Stimulated activated CD4-positive, alpha-beta T cell treated with anti-CD3 and anti-CD28 coated beads, Interleukin-4, amount 100 ng/mL, for 48 hours (primary cell): ENCODE measurements around the gene OBSCN.

Source experiments
- DNase-seq, 2 donors: peaks; one replicate each; pipeline ENCODE4 v3.0.0-alpha.2; 2020; ENCODE audit warnings: low read depth in 2 of 2

OBSCN gene

GRCh38 chr1:228289996-228290881 is 82.4 kb downstream of the OBSCN start:
- no peak for DNase-seq

GRCh38 chr1:228291906-228292608 is 84.2 kb downstream of the OBSCN start:
- DNase-seq = no peak

GRCh38 chr1:228292609-228292911 is 84.7 kb downstream of the OBSCN start:
- DNase-seq = no peak

GRCh38 chr1:228293393-228293792 is 85.5 kb downstream of the OBSCN start:
- no peak for DNase-seq

- DNase-seq = no peak
Observed at GRCh38 chr1:228293816-228294500, 86.1 kb downstream of the OBSCN start.

GRCh38 chr1:228294717-228295116 is 86.9 kb downstream of the OBSCN start:
- DNase-seq = no peak

- no peak for DNase-seq
Observed at GRCh38 chr1:228295201-228295600, 87.4 kb downstream of the OBSCN start.

- DNase-seq = no peak
Observed at GRCh38 chr1:228295981-228296380, 88.1 kb downstream of the OBSCN start.

- DNase-seq = no peak
Observed at GRCh38 chr1:228297242-228297641, 89.4 kb downstream of the OBSCN start.

- no peak for DNase-seq
Observed at GRCh38 chr1:228297822-228298221, 90.0 kb downstream of the OBSCN start.

GRCh38 chr1:228298471-228298870 is 90.6 kb downstream of the OBSCN start:
- no peak for DNase-seq

- no peak for DNase-seq
Observed at GRCh38 chr1:228299211-228299610, 91.4 kb downstream of the OBSCN start.

- DNase-seq = no peak
Observed at GRCh38 chr1:228299901-228300300, 92.1 kb downstream of the OBSCN start.

- DNase-seq = no peak
Observed at GRCh38 chr1:228302086-228302485, 94.2 kb downstream of the OBSCN start.

- DNase-seq = no peak
Observed at GRCh38 chr1:228303596-228303995, 95.8 kb downstream of the OBSCN start.

- DNase-seq = no peak
Observed at GRCh38 chr1:228304225-228304624, 96.4 kb downstream of the OBSCN start.

GRCh38 chr1:228304766-228305395 is 97.0 kb downstream of the OBSCN start:
- DNase-seq = no peak

GRCh38 chr1:228305721-228306152 is 97.9 kb downstream of the OBSCN start:
- DNase-seq = no peak

- no peak for DNase-seq
Observed at GRCh38 chr1:228306275-228307217, 98.7 kb downstream of the OBSCN start.

GRCh38 chr1:228307218-228308023 is 99.6 kb downstream of the OBSCN start:
- no peak for DNase-seq
